WTC11 (cell line): ENCODE measurements around the gene EVC. TPM values are rescaled to one million over a fixed set of nuclear protein-coding genes. Genes with fewer than 3 reads are reported as not detected.

Experiments used
- ATAC-seq: fragments of 200-7000 bp; cut with Tn5 transposase; 2 replicates; pipeline ENCODE4 v1.10.0; 2021; ENCODE audit warnings: mild to moderate bottlenecking, moderate library complexity
- CTCF ChIA-PET: fragments of 300-600 bp; sonication (Branson Sonifier 250); formaldehyde crosslinking; loops from one replicate; lab custom pipeline; 2021; ENCODE audit warnings: antibody characterized with exemption; lab: Charles Lee
- POLR2A ChIA-PET: fragments of 350-600 bp; sonication (Branson Sonifier 250); formaldehyde crosslinking; loops from one replicate; lab custom pipeline; 2021; ENCODE audit warnings: antibody characterized with exemption; lab: Charles Lee
- DNase-seq: peaks from one replicate; pipeline ENCODE4 v3.0.0; 2021; ENCODE audit warnings: low spot score
- H3K27ac Mint-ChIP-seq: 2 replicates; pipeline ENCODE4 v1.8.0; 2021; ENCODE audit warnings: mixed read lengths
- H3K27me3 Mint-ChIP-seq: 2 replicates; pipeline ENCODE4 v1.8.0; 2021; ENCODE audit warnings: low read depth, mild to moderate bottlenecking, moderate library complexity, mixed read lengths
- H3K36me3 Mint-ChIP-seq: 2 replicates; pipeline ENCODE4 v1.8.0; 2021; ENCODE audit warnings: mixed read lengths
- H3K4me1 Mint-ChIP-seq: 2 replicates; pipeline ENCODE4 v1.8.0; 2022; ENCODE audit warnings: mixed read lengths
- H3K4me3 Mint-ChIP-seq: 2 replicates; pipeline ENCODE4 v1.8.0; 2021; ENCODE audit warnings: mild to moderate bottlenecking, moderate library complexity, mixed read lengths
- H3K9me3 Mint-ChIP-seq: 2 replicates; pipeline ENCODE4 v1.8.0; 2021; ENCODE audit warnings: mixed read lengths
- EMX1 ChIP-seq: fragments of 250-450 bp; sonication (Bioruptor Pico); IDR thresholded peaks from 2 replicates; pipeline ENCODE4 v1.8.0; 2021; ENCODE audit warnings: mild to moderate bottlenecking
- ESRRA ChIP-seq: sonication (generic); formaldehyde crosslinking; IDR thresholded peaks from 2 replicates; pipeline ENCODE4 v1.8.1; 2022; ENCODE audit warnings: mild to moderate bottlenecking, missing genetic modification reagents, borderline replicate concordance
- JUN ChIP-seq: sonication (generic); formaldehyde crosslinking; IDR thresholded peaks from 2 replicates; pipeline ENCODE4 v1.8.0; 2023; ENCODE audit warnings: mild to moderate bottlenecking, missing genetic modification reagents
- NFATC4 ChIP-seq: fragments of 250-450 bp; sonication (Bioruptor Pico); IDR thresholded peaks from 2 replicates; pipeline ENCODE4 v1.9.0; 2021; ENCODE audit warnings: mild to moderate bottlenecking
- NFYB ChIP-seq: sonication (generic); formaldehyde crosslinking; conservative IDR thresholded peaks from 2 replicates; pipeline ENCODE4 v1.8.0; 2022; ENCODE audit warnings: low read depth, missing genetic modification reagents
- NR3C1 ChIP-seq: sonication (generic); formaldehyde crosslinking; conservative IDR thresholded peaks from 2 replicates; pipeline ENCODE4 v1.8.1; 2023; ENCODE audit warnings: low read depth, mild to moderate bottlenecking, missing genetic modification reagents
- PRRX2 ChIP-seq: fragments of 250-450 bp; sonication (Bioruptor Pico); IDR thresholded peaks from 2 replicates; pipeline ENCODE4 v1.8.0; 2021; ENCODE audit warnings: mild to moderate bottlenecking
- RORB ChIP-seq: fragments of 250-450 bp; sonication (Bioruptor Pico); IDR thresholded peaks from 2 replicates; pipeline ENCODE4 v1.9.0; 2021; ENCODE audit warnings: mild to moderate bottlenecking
- SP1 ChIP-seq: sonication (generic); formaldehyde crosslinking; conservative IDR thresholded peaks from 2 replicates; pipeline ENCODE4 v1.8.1; 2022; ENCODE audit warnings: missing genetic modification reagents
- TEAD4 ChIP-seq: sonication (generic); formaldehyde crosslinking; IDR thresholded peaks from 2 replicates; pipeline ENCODE4 v1.8.0; 2022; ENCODE audit warnings: mild to moderate bottlenecking, missing genetic modification reagents
- TP53 ChIP-seq: sonication (generic); formaldehyde crosslinking; IDR thresholded peaks from 2 replicates; pipeline ENCODE4 v1.8.1; 2023; ENCODE audit warnings: mild to moderate bottlenecking, missing genetic modification reagents
- ZNF138 ChIP-seq: sonication (generic); formaldehyde crosslinking; conservative IDR thresholded peaks from 2 replicates; pipeline ENCODE4 v1.8.1; 2022; ENCODE audit warnings: mild to moderate bottlenecking, moderate library complexity, missing genetic modification reagents
- ZNF263 ChIP-seq: sonication (generic); formaldehyde crosslinking; IDR thresholded peaks from 2 replicates; pipeline ENCODE4 v1.8.1; 2022; ENCODE audit warnings: low read depth, mild to moderate bottlenecking, moderate library complexity, missing genetic modification reagents
- total RNA-seq: library from RNA; stranded (reverse); gene quantifications from 3 replicates; pipeline ENCODE4 v1.2.3, GENCODE V29; 2021
- TF ChIP-seq, protein P1 (sequence below): fragments of 250-450 bp; sonication (Bioruptor Pico); IDR thresholded peaks from 2 replicates; pipeline ENCODE4 v2.1.2; 2022; ENCODE audit warnings: mild to moderate bottlenecking, moderate library complexity
- TF ChIP-seq, protein P2 (sequence below): sonication (generic); formaldehyde crosslinking; conservative IDR thresholded peaks from 2 replicates; pipeline ENCODE4 v1.8.1; 2022; ENCODE audit warnings: mild to moderate bottlenecking, missing genetic modification reagents
- TF ChIP-seq, protein P3 (sequence below): sonication (generic); formaldehyde crosslinking; IDR thresholded peaks from 2 replicates; pipeline ENCODE4 v1.8.1; 2023; ENCODE audit warnings: mild to moderate bottlenecking, missing genetic modification reagents, moderate library complexity
- TF ChIP-seq, protein P4 (sequence below): sonication (generic); formaldehyde crosslinking; IDR thresholded peaks from 2 replicates; pipeline ENCODE4 v1.8.1; 2023; ENCODE audit warnings: mild to moderate bottlenecking, missing genetic modification reagents
- TF ChIP-seq, protein P5 (sequence below): sonication (generic); formaldehyde crosslinking; IDR thresholded peaks from 2 replicates; pipeline ENCODE4 v1.8.1; 2022; ENCODE audit warnings: mild to moderate bottlenecking, moderate library complexity, missing genetic modification reagents
- TF ChIP-seq, protein P6 (sequence below): sonication (generic); formaldehyde crosslinking; IDR thresholded peaks from 2 replicates; pipeline ENCODE4 v1.8.1; 2022; ENCODE audit warnings: low read depth, missing genetic modification reagents, borderline replicate concordance
- TF ChIP-seq, protein P7 (sequence below): sonication (generic); formaldehyde crosslinking; IDR thresholded peaks from 2 replicates; pipeline ENCODE4 v1.8.0; 2022; ENCODE audit warnings: mild to moderate bottlenecking, missing genetic modification reagents

Gene EVC
- total RNA-seq, 1 experiment from 2014 or later: 12.5 TPM

DNA sequence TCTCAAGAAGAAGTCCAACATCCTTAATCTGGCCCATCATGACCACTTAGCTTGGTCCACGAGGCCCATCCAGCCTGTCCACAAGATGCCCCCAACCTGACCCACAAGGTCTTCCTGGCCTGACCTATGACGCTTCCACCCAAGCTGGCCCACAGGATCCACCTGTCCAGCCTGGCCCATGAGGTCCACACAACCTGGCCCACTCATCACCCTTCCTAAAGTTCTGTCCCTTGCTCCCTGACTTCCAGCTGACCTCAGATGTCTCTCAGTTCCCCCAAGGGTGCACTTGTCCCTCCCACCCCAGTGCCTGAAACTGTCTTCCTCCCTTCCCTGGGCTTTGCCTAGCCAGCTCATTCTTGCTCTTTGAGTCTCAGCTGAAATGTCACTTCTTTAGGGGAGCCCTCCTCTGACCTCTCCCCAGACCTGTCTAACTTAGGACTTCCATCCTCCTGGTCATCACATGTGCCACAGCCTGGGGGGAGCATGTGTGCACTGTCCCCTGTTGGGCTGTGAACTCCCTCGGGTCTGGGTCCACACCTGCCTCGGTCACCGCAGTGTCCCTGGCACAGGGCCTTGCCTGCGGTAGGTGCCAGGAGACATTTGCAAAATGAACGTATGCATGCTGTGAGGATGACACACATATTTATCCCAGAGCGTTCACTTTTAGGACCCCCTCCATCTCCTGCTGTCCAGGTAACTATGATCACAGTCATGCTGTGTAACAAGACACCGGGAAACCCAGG is 61.7 kb downstream of the EVC start:
- ATAC-seq (no peak), DNase-seq (no peak)
- peaks cover 62% of the 10 kb centered on the region for H3K9me3 Mint-ChIP-seq
- peaks cover 25% of the 10 kb centered on the region for H3K4me1 Mint-ChIP-seq
- CTCF ChIA-PET: interaction anchor here (1.5 to 1.6 kb wide), 2 partner anchors 40 to 49 kb away, joined by 3 read pairs; no protein-coding TSS in a partner anchor
- POLR2A ChIA-PET: no interaction called here
- H3K27me3 Mint-ChIP-seq: no peaks in the 10 kb centered on the region; the same call in 1 of the 2 replicates
- H3K36me3 Mint-ChIP-seq: peaks cover 72% of the 10 kb centered on the region
- TF ChIP-seq, protein P1, sequence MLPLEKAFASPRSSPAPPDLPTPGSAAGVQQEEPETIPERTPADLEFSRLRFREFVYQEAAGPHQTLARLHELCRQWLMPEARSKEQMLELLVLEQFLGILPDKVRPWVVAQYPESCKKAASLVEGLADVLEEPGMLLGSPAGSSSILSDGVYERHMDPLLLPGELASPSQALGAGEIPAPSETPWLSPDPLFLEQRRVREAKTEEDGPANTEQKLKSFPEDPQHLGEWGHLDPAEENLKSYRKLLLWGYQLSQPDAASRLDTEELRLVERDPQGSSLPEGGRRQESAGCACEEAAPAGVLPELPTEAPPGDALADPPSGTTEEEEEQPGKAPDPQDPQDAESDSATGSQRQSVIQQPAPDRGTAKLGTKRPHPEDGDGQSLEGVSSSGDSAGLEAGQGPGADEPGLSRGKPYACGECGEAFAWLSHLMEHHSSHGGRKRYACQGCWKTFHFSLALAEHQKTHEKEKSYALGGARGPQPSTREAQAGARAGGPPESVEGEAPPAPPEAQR (CRISPR knock-in tag): no peak
- TF ChIP-seq EMX1 (CRISPR knock-in tag) (no peak), JUN (no peak), RORB (CRISPR knock-in tag) (no peak), ZNF138 (CRISPR knock-in tag) (no peak), PRRX2 (no peak)
- TF ChIP-seq, protein P2, sequence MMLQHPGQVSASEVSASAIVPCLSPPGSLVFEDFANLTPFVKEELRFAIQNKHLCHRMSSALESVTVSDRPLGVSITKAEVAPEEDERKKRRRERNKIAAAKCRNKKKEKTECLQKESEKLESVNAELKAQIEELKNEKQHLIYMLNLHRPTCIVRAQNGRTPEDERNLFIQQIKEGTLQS: no peak
- TF ChIP-seq, protein P3, sequence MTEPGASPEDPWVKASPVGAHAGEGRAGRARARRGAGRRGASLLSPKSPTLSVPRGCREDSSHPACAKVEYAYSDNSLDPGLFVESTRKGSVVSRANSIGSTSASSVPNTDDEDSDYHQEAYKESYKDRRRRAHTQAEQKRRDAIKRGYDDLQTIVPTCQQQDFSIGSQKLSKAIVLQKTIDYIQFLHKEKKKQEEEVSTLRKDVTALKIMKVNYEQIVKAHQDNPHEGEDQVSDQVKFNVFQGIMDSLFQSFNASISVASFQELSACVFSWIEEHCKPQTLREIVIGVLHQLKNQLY (CRISPR knock-in tag): no peak
- H3K4me3 Mint-ChIP-seq: no peak overlapping the region
- H3K27ac Mint-ChIP-seq: peak overlapping the region; percentile 83

DNA sequence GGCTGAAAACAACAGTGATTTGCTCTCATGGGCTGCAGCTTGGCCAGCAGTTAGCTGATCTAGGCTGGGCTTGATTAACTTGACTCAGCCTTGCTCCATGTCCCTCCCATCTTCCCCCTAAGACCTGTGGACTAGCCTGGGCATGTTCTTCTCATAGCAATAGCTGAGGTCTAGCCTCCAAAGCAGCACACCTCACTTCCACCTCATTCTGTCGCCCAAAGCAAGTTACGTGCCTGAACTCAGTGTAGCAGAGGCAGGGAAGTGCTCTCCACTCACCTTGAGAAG is 62.2 kb downstream of the EVC start:
- Mint-ChIP-seq H3K36me3 (peaks cover 68% of the 10 kb centered on the region), H3K9me3 (peaks cover 57% of the 10 kb centered on the region), H3K4me1 (peaks cover 24% of the 10 kb centered on the region), H3K27me3 (no peaks in the 10 kb centered on the region; the same call in 1 of the 2 replicates)
- DNase-seq: no peak
- POLR2A ChIA-PET: no interaction called here
- TF ChIP-seq EMX1 (CRISPR knock-in tag) (no peak), TP53 (CRISPR knock-in tag) (peak; percentile 75; the same call in 1 of the 2 replicates)
- TF ChIP-seq, protein P4, sequence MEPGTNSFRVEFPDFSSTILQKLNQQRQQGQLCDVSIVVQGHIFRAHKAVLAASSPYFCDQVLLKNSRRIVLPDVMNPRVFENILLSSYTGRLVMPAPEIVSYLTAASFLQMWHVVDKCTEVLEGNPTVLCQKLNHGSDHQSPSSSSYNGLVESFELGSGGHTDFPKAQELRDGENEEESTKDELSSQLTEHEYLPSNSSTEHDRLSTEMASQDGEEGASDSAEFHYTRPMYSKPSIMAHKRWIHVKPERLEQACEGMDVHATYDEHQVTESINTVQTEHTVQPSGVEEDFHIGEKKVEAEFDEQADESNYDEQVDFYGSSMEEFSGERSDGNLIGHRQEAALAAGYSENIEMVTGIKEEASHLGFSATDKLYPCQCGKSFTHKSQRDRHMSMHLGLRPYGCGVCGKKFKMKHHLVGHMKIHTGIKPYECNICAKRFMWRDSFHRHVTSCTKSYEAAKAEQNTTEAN (CRISPR knock-in tag): no peak
- TF ChIP-seq, protein P3 (CRISPR knock-in tag): no peak
- TF ChIP-seq, all 79 proteins: peak for 1
- H3K4me3 Mint-ChIP-seq: no peak overlapping the region
- CTCF ChIA-PET: interaction anchor here (1.0 to 1.6 kb wide), 3 partner anchors 38 to 48 kb away, joined by 3 read pairs; no protein-coding TSS in a partner anchor
- H3K27ac Mint-ChIP-seq: peak overlapping the region; percentile 83
- peak; percentile 69 for ATAC-seq

DNA sequence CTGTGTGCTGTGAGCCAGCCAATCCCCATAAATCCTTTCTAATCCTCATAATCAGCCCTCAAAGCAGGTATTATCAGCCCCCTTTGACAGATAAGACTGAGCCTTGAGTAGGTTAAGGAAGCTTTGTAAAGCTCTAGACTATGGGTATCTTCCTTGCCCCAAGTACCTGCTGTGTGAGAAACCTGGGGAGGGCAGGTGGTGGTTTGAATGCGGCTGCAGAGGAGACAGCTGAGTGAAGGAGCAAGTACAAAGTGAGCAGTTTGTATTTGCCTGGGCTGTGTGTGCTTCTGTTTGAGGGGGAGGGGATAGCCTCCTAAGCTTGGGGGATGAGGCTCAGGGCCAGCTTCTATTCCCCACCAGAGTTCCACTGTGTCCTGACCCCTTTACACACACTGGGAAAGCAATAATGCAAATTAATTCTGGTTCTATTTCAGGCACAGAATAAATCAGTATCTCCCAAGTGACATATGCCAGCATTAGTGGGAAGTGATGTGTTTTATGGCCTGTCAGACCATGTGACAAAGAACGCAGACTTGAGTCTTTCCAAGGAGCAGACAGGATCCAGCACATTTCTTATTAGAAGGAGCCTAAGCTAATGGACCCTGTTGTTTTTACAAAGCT is 63.5 kb downstream of the EVC start:
- Mint-ChIP-seq H3K27me3 (no peaks in the 10 kb centered on the region; the same call in 1 of the 2 replicates), H3K4me3 (no peak overlapping the region), H3K9me3 (peaks cover 45% of the 10 kb centered on the region), H3K27ac (no peak overlapping the region), H3K36me3 (peaks cover 57% of the 10 kb centered on the region), H3K4me1 (peaks cover 24% of the 10 kb centered on the region)
- ChIA-PET POLR2A (no interaction called here), CTCF (interaction anchor here (0.9 kb wide), 1 partner anchor 45 kb away, joined by 3 read pairs; no protein-coding TSS in a partner anchor)
- ATAC-seq: no peak
- TF ChIP-seq, protein P5, sequence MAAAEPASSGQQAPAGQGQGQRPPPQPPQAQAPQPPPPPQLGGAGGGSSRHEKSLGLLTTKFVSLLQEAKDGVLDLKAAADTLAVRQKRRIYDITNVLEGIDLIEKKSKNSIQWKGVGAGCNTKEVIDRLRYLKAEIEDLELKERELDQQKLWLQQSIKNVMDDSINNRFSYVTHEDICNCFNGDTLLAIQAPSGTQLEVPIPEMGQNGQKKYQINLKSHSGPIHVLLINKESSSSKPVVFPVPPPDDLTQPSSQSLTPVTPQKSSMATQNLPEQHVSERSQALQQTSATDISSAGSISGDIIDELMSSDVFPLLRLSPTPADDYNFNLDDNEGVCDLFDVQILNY (CRISPR knock-in tag): no peak
- TF ChIP-seq NR3C1 (no peak), SP1 (CRISPR knock-in tag) (no peak), NFYB (CRISPR knock-in tag) (no peak), ZNF263 (CRISPR knock-in tag) (no peak), EMX1 (CRISPR knock-in tag) (no peak), ESRRA (CRISPR knock-in tag) (no peak), NFATC4 (no peak), TEAD4 (CRISPR knock-in tag) (no peak)
- TF ChIP-seq, protein P6, sequence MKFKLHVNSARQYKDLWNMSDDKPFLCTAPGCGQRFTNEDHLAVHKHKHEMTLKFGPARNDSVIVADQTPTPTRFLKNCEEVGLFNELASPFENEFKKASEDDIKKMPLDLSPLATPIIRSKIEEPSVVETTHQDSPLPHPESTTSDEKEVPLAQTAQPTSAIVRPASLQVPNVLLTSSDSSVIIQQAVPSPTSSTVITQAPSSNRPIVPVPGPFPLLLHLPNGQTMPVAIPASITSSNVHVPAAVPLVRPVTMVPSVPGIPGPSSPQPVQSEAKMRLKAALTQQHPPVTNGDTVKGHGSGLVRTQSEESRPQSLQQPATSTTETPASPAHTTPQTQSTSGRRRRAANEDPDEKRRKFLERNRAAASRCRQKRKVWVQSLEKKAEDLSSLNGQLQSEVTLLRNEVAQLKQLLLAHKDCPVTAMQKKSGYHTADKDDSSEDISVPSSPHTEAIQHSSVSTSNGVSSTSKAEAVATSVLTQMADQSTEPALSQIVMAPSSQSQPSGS (CRISPR knock-in tag): no peak
- TF ChIP-seq, protein P7, sequence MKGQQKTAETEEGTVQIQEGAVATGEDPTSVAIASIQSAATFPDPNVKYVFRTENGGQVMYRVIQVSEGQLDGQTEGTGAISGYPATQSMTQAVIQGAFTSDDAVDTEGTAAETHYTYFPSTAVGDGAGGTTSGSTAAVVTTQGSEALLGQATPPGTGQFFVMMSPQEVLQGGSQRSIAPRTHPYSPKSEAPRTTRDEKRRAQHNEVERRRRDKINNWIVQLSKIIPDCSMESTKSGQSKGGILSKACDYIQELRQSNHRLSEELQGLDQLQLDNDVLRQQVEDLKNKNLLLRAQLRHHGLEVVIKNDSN (CRISPR knock-in tag): no peak
- DNase-seq: no peak
